HG02763 (cell line): ENCODE results near the gene SULF2.

Source experiments
- ATAC-seq: cut with Tn5 transposase; IDR thresholded peaks from one replicate; pipeline ENCODE4 v1.9.1; 2021; ENCODE audit warnings: mild to moderate bottlenecking, moderate library complexity; ENCODE audit not compliant: unreplicated experiment

Gene SULF2

GRCh38 chr20:47765271-47765670 is 20.0 kb downstream of the SULF2 start:
- ATAC-seq, result no peak

- no peak for ATAC-seq
Measured at GRCh38 chr20:47764154-47764733, 21.0 kb downstream of the SULF2 start.

DNA sequence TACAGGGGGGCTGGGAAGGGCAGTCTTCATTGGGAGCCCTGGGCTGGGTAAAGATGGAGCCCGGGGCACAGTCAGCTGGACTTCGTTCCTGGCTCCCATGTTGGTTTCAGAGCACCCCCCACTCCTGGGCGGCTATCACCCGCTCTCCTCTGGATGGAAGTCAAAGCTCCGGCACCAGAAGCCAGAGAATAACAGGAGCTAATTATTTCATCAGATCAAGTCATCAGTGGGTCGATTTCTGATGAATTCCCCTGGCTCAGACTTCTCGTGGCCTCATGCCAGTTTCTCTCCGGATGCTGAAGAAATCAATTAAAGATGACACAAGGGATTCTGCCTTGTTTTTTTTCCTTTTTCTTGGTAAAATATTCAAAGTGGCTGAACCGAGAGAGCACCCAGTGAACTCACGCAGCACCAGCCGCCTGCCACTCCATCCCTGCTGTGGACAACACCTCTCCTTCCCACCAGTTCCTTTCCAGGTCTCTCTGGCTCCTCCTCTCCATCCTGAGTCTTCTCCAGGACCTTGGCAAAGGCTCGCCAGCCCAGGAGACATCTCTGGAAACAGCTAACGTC is 22.5 kb downstream of the SULF2 start:
- ATAC-seq, result no peak

- no peak for ATAC-seq
Measured at GRCh38 chr20:47761482-47762047, 23.7 kb downstream of the SULF2 start.

GRCh38 chr20:47760686-47761481 is 24.4 kb downstream of the SULF2 start:
- ATAC-seq, result no peak

- ATAC-seq, result no peak
Measured at GRCh38 chr20:47758517-47759450, 26.5 kb downstream of the SULF2 start.

DNA sequence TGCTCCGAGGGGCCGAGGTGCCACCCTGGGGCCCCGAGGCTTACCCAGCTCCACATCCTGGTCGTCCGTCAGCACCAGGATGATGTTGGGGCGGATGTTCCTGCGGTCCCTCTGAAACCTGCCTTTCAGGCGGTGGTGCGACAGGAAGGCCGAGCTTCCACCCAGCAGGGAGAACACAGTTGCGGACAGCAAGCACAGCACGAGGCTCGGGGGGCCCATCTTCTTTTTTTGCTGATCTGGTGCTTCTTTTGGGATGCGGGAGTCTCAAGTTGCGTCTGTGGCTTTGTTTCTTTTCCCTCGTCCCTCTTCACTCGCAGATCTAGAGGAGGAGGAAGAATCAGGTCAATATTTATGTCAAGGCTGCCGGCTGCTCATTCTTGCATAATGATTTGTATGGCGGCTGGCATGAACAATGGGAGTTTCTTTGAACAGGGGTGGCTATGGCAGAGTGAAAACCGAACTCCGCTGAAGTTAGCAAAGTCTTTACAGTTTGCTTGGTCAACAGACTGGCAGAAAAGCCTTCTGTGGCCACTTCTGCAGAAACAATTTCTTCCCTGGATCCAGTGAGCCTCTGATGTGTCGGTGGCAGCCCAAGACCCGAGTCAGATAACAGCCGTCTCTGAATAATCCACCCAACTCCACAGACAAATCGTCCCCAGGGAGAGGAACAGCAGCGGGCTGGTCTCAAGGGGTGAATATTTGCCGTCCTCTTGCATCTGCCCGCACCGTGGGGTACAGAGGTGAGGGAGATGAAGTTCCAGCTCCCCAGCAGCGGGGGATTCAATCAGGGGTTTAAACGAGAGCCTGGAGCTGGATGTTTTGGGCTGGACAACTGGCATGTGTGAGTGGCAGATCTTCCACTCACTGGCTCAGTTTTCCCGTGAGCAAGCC is 27.9 kb downstream of the SULF2 start:
- ATAC-seq, result no peak

- ATAC-seq, result no peak
Measured at GRCh38 chr20:47754946-47755652, 30.2 kb downstream of the SULF2 start.

DNA sequence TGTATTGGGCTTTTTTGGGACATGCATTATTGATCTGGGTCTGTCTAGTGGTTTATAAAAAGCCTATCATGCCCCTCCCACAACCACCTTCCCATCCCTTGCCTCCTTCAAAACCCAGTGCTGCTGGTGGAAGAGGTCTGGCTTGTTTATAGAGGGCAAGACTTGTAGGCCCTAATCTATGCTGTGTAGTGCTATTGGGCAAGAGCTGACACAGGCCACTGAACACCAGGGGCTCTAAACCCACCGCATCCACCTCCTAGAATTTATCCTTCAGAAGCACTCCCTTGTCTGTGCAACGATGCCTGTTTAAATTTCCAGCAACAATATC is 30.9 kb downstream of the SULF2 start:
- no peak for ATAC-seq

DNA sequence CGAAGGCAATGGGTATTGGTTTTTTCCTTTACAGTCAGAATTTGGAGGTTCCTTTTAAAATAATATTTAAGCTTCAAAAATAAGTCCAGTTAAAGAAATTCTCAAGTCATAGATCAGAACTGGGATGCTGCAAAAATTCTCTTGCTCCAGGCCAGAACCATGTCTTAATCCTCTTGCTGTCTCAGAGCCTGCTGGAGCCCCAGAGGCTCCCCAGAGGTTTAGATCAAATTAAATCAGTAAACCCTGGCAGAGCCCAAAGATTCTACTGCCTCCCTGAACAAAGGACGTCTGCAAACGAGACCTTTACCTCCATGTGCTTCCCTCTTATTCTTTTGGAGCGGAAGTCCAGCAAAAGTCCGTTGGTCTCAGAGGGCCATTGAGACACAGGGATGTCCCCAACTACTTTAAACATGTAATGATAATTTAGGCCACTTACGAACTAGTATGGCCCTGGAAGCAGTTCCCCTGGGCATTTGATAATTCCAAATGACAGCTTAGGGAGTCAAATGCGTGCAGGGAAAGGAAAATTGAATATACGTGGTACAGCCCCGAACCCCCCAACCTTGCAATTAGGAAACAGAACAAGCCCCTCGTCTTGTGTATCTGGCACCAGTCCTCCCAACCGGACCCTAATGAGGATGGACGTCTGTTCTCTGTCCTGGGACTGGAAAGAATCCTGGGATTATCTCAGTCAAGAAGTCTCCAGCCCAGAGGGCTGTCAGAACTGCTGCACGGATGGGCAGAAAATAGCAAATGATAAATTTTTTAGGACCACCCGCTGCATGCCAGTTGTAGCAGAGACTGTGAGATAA is 31.5 kb downstream of the SULF2 start:
- ATAC-seq, result no peak

GRCh38 chr20:47751449-47751848 is 33.8 kb downstream of the SULF2 start:
- ATAC-seq, result no peak

GRCh38 chr20:47749339-47749738 is 35.9 kb downstream of the SULF2 start:
- no peak for ATAC-seq

DNA sequence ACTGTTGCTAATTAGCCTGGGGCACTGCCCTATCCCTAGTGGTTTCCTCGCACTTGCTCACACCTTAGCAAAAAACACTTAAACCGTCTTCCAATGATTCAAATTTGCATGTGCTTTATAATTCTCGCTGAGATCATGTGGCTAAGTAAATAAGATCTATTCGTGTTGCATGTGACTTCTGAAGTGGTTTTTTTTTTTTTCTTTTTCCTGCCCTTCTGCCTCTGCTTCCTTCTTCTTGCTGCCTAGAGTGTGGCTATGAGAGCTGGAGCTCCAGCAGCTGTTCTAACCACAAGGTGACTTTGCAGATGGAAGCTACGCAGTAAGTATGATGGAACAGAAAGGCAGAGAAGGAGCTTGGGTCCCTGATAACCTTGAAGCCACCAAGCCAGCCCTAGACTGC is 36.5 kb downstream of the SULF2 start:
- ATAC-seq, result no peak

- no peak for ATAC-seq
Measured at GRCh38 chr20:47748069-47748468, 37.2 kb downstream of the SULF2 start.

DNA sequence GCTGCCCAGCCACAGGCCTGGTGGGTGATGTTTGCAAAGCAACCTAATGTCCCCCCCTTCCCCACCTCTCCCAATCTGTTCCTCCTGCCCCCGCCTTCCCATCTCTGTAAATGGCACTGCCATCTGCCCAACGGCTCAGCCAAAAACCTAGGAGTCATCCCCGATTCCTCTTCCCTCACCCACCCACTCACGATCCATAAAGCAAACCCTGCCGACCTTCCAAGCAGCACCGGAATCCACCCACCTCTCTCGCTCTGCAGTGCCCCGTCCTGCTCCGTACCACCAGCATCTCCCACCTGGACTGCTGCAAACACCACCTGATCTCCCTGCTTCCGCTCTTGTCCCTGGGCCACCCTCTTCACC is 37.6 kb downstream of the SULF2 start:
- ATAC-seq, result no peak

- no peak for ATAC-seq
Measured at GRCh38 chr20:47744803-47745202, 40.5 kb downstream of the SULF2 start.

DNA sequence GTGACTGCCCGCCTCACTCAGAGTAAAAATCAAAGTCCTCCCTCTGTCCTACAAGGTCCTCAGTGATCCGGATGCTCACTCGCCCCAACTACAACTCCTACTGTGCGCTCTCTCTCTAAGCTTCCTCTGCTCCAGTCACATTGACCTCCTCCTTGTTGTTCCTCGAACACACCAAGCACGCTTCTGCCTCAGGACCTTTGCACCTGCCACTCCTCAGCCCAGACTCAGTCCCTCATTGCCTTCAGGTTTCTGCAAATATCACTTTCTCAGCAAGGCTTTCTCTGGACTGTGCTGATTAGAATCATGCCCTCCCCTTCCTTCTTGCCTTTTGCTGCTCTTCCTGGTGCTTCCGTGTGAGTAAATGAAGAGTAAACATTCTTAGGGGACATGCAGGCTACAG is 41.6 kb downstream of the SULF2 start:
- no peak for ATAC-seq

DNA sequence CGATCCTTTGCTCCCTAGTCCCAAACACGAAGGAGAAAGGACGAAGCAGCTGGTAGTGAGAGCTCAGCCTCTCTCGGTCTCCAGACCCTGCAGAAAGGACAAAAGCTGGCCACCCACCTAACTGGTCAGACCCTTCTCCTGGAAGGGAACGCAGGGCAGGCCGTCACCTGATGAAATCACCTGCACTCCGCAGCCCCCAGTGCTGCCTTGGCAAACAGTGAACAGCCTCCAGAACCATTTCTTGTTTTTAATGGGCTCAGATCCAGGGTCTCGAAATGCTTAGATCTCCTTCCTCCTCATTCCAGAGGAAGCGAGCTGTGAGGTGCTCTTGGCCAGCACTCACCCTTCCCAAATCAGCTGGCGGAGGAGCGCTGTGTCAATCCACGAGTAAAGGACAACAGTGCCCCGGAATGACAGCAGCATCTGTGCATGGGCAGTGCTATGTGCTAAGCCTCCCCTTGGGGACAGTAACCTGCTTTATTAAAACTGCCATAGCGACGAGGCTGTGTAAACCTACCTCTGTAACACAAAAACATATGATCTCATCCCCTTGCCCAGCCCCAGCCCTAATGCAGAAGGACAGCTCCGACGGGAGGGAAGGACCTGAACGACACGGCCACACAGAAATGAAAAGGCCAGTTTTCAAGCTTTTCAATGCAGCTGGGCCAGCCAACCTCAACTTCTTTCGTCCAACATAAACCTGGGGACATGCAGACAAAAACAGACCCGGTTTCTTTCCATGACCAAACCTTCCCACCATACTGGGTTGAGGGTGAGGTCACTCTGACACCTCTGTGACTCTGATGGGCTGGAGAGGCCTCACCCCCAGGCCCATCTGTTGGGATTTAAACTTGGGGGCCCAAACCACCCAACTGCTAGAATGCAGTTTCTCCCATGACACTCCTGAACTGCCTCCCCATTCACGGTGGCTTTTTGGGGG is 43.3 kb downstream of the SULF2 start:
- no peak for ATAC-seq
